HepG2 (cell line): ENCODE measurements around the gene ST3GAL5. TPM values are rescaled to one million over a fixed set of nuclear protein-coding genes. Genes with fewer than 3 reads are reported as not detected.

Experiments
- ATAC-seq: fragments of 200-7000 bp; cut with Tn5 transposase; 3 replicates; pipeline ENCODE4 v1.9.1; 2020; ENCODE audit warnings: mild to moderate bottlenecking, moderate library complexity
- BruUV-seq: library from RNA; stranded (reverse); fragments of 400-500 nt; replicated peaks from 2 replicates; lab custom pipeline; 2021; lab: Mats Ljungman, UMichigan
- CTCF ChIA-PET: fragments of 300-600 bp; formaldehyde crosslinking; extraction: SDS; loops from one replicate; lab custom pipeline; 2021; ENCODE audit warnings: low total read pairs, inconsistent platforms, low intra/inter-chr PET ratio; lab: Yijun Ruan, JAX
- POLR2A ChIA-PET: fragments of 350-600 bp; sonication (Branson Sonifier 250); formaldehyde crosslinking; loops from one replicate; lab custom pipeline; 2020; ENCODE audit warnings: antibody characterized with exemption, inconsistent platforms; lab: Yijun Ruan, JAX
- DNase-seq: peaks from one replicate; pipeline ENCODE4 v3.0.0-alpha.2; 2015; ENCODE audit warnings: low spot score
- FAIRE-seq: peaks from 3 replicates; lab custom pipeline; 2011; peaks lifted over from hg19 to GRCh38; lab: Jason Lieb, UNC
- H2AFZ ChIP-seq: one replicate; pipeline ENCODE4 v1.6.1; 2011; ENCODE audit warnings: low read length, inconsistent platforms
- H3K27ac ChIP-seq: fragments of 300-600 bp; 3 replicates; pipeline ENCODE4 v1.8.0; 2011; ENCODE audit warnings: mixed run types, mild to moderate bottlenecking, mixed read lengths, low read length, inconsistent platforms; ENCODE audit not compliant: insufficient read depth; ENCODE audit errors: extremely low read length
- H3K27me3 ChIP-seq, 2 experiments: fragments of 200-600 bp in 1 of 2; 2 replicates in 1 of 2; 3 replicates in 1 of 2; pipeline versions ENCODE4 v1.6.0 to v1.8.0; 2011; ENCODE audit warnings: low read length in 2 of 2, mild to moderate bottlenecking in 2 of 2, moderate library complexity in 2 of 2, inconsistent platforms in 1 of 2; ENCODE audit not compliant: insufficient read depth in 2 of 2, control insufficient read depth in 1 of 2
- H3K36me3 ChIP-seq, 2 experiments: fragments of 200-600 bp in 1 of 2; replicated peaks in 1 of 2; 2 replicates in 1 of 2; 3 replicates in 1 of 2; pipeline versions ENCODE4 v1.5.1 to v1.8.0; 2011; ENCODE audit warnings: low read length in 2 of 2, inconsistent platforms in 1 of 2; ENCODE audit not compliant: insufficient read depth in 2 of 2, control insufficient read depth in 1 of 2
- H3K4me1 ChIP-seq: 2 replicates; pipeline ENCODE4 v1.5.1; 2012; ENCODE audit warnings: low read length, inconsistent platforms; ENCODE audit not compliant: insufficient read depth
- H3K4me2 ChIP-seq: 2 replicates; pipeline ENCODE4 v1.6.0; 2011; ENCODE audit warnings: low read depth, low read length, inconsistent platforms
- H3K4me3 ChIP-seq, 3 experiments: fragments of 200-600 bp in 1 of 3; sonication (generic), shearing (Covaris generic) in 1 of 3; replicated peaks in 1 of 3; 2 replicates each; pipeline ENCODE4 v1.5.1; 2011 to 2016; ENCODE audit warnings: low read length in 3 of 3, inconsistent platforms in 2 of 3, low read depth in 2 of 3, mild to moderate bottlenecking in 2 of 3, control low read depth in 1 of 3, mixed read lengths in 1 of 3; ENCODE audit not compliant: insufficient read depth in 1 of 3
- H3K79me2 ChIP-seq: one replicate; pipeline ENCODE4 v1.6.1; 2011; ENCODE audit warnings: low read length, inconsistent platforms; ENCODE audit not compliant: insufficient read depth
- H3K9ac ChIP-seq: 2 replicates; pipeline ENCODE4 v1.6.0; 2011; ENCODE audit warnings: mild to moderate bottlenecking, low read depth, low read length, inconsistent platforms; ENCODE audit not compliant: insufficient read depth
- H3K9me3 ChIP-seq: 2 replicates; pipeline ENCODE4 v1.5.1; 2012; ENCODE audit warnings: mild to moderate bottlenecking, low read length
- H4K20me1 ChIP-seq: 2 replicates; pipeline ENCODE4 v1.6.0; 2011; ENCODE audit warnings: inconsistent platforms, mild to moderate bottlenecking, low read length, moderate library complexity; ENCODE audit not compliant: insufficient read depth
- GRHL1 ChIP-seq: sonication (generic); formaldehyde crosslinking; conservative IDR thresholded peaks from 2 replicates; pipeline ENCODE4 v1.8.0; 2022; ENCODE audit warnings: missing genetic modification reagents
- RAD51 ChIP-seq: fragments of 450-650 bp; IDR thresholded peaks from 2 replicates; pipeline ENCODE4 v1.6.1; 2016; ENCODE audit warnings: borderline replicate concordance
- USF2 ChIP-seq, 2 experiments: sonication (generic) in 1 of 2; formaldehyde crosslinking in 1 of 2; IDR thresholded peaks; 2 replicates each; pipeline versions ENCODE4 v1.5.1 to v1.6.1; 2011 to 2020; ENCODE audit warnings: borderline replicate concordance in 1 of 2, low read depth in 1 of 2, low read length in 1 of 2, mild to moderate bottlenecking in 1 of 2, missing genetic modification reagents in 1 of 2, moderate library complexity in 1 of 2
- WGBS: methylation state at CpG from one replicate; pipeline ENCODE4 v1.1.6; 2017; ENCODE audit warnings: low lambda C conversion rate; 5-methylcytosine and 5-hydroxymethylcytosine counted together
- in situ Hi-C: cut with HindIII; loops from 2 replicates; pipeline ENCODE4 v1.10.0; 2017; ENCODE audit warnings: low pct_unique_long_range_greater_than_20kb; ENCODE audit not compliant: extremely low pct_ligation_motif_present
- intact Hi-C: fragments of 100-400 bp; cut with micrococcal nuclease; formaldehyde crosslinking; loops from one replicate; pipeline ENCODE4 v1.10.0; 2022; ENCODE audit not compliant: unreplicated experiment
- polyA plus RNA-seq, 8 experiments: library from polyadenylated mRNA; depleted of rRNA in 3 of 8; stranded (reverse) in 7 of 8; unstranded in 1 of 8; fragments of >200 nt; fragmentation: Illumina TruSeq in 4 of 8; extraction: Trizol in 4 of 8; gene quantifications; 2 replicates each; pipeline versions ENCODE4 v1.2.1 to v1.2.3, GENCODE V29; 2011 to 2016; ENCODE audit warnings: low read depth in 4 of 8, missing spikeins in 1 of 8, mixed read lengths in 1 of 8; ENCODE audit not compliant: insufficient read depth in 1 of 8
- total RNA-seq, 5 experiments: library from RNA; depleted of rRNA; stranded (reverse); fragments of >200 nt; fragmentation: Illumina TruSeq; extraction: Trizol; gene quantifications; 2 replicates each; pipeline ENCODE4 v1.2.3, GENCODE V29; 2016; ENCODE audit warnings: low read depth in 1 of 5

Gene ST3GAL5
- total and polyA plus RNA-seq, 2 of the 13 experiments (the other 11 are each of a cell fraction or from before 2014, with no cell fraction given) = 1.3 to 2.0 TPM

GRCh38 chr2:85852152-85852840 lies 36.5 kb downstream of the ST3GAL5 start:
- Histone ChIP-seq H3K36me3 (no peaks in the 10 kb centered on the region), H3K27me3 (no peaks in the 10 kb centered on the region; a peak in 1 of 5 replicates), H3K27ac (no peak overlapping the region), H3K9ac (no peak overlapping the region), H4K20me1 (no peaks in the 10 kb centered on the region), H2AFZ (no peak overlapping the region), H3K4me3 (no peak overlapping the region), H3K4me1 (no peaks in the 10 kb centered on the region; the same call in 1 of the 2 replicates), H3K79me2 (no peaks in the 10 kb centered on the region), H3K4me2 (no peak overlapping the region), H3K9me3 (no peaks in the 10 kb centered on the region)
- ChIA-PET POLR2A (no interaction called here), CTCF (no interaction called here)
- 74% methylated on average over 11 of the region's 11 CpGs for WGBS
- ATAC-seq (no peak), FAIRE-seq (no peak), DNase-seq (no peak)
- TF ChIP-seq RAD51 = peak; percentile 74
- no peak for TF ChIP-seq GRHL1 (CRISPR knock-in tag)
- TF ChIP-seq USF2 (IDR thresholded peaks at IDR 0.05; ENCODE audit: low read depth, low read length) = peak; percentile 51
- TF ChIP-seq USF2 (CRISPR knock-in tag; IDR thresholded peaks at IDR 0.05; ENCODE audit: borderline replicate concordance) = no peak
- in situ Hi-C loops = no loop called here
- intact Hi-C loops = no loop called here
- BruUV-seq = no TSS peak
